IMR-90 (cell line): ENCODE results near the gene DISC1. TPM values are rescaled to one million over a fixed set of nuclear protein-coding genes. Genes with fewer than 3 reads are reported as not detected.

Source experiments
- ATAC-seq: fragments of 200-7000 bp; cut with Tn5 transposase; 2 replicates; pipeline ENCODE4 v1.9.1; 2020; ENCODE audit warnings: low read depth, mild to moderate bottlenecking, moderate library complexity
- BruUV-seq: library from RNA; stranded (reverse); fragments of 400-500 nt; replicated peaks from 2 replicates; lab custom pipeline; 2021; lab: Mats Ljungman, UMichigan
- CTCF ChIA-PET: fragments of 300-600 bp; formaldehyde crosslinking; extraction: SDS; loops from one replicate; lab custom pipeline; 2021; ENCODE audit warnings: antibody characterized with exemption; lab: Yijun Ruan, JAX
- POLR2A ChIA-PET: fragments of 300-600 bp; sonication (Branson Sonifier 250); formaldehyde crosslinking; loops from one replicate; lab custom pipeline; 2022; ENCODE audit warnings: antibody characterized with exemption; ENCODE audit not compliant: unreplicated experiment; lab: Charles Lee
- DNase-seq: peaks from one replicate; pipeline ENCODE4 v3.0.0; 2013
- H2AFZ ChIP-seq: replicated peaks from 2 replicates; pipeline ENCODE3; 2013; ENCODE audit warnings: low read length, mild to moderate bottlenecking; ENCODE audit not compliant: poor library complexity
- H2AK5ac ChIP-seq: 2 replicates; pipeline ENCODE4 v1.6.1; 2013; ENCODE audit warnings: low read depth, low read length, inconsistent platforms
- H2AK9ac ChIP-seq: replicated peaks from 2 replicates; pipeline ENCODE3; 2013; ENCODE audit warnings: mild to moderate bottlenecking, low read depth, low read length, moderate library complexity; ENCODE audit not compliant: poor library complexity
- H2BK120ac ChIP-seq: 2 replicates; pipeline ENCODE4 v1.6.1; 2013; ENCODE audit warnings: low read depth, low read length, inconsistent platforms
- H2BK15ac ChIP-seq: 3 replicates; pipeline ENCODE4 v1.6.1; 2013; ENCODE audit warnings: low read depth, low read length, inconsistent platforms
- H2BK20ac ChIP-seq: 2 replicates; pipeline ENCODE4 v1.6.1; 2013; ENCODE audit warnings: low read depth, mild to moderate bottlenecking, inconsistent platforms, low read length, moderate library complexity
- H2BK5ac ChIP-seq: 2 replicates; pipeline ENCODE4 v1.6.1; 2013; ENCODE audit warnings: mild to moderate bottlenecking, low read depth, low read length, inconsistent platforms; ENCODE audit not compliant: poor library complexity, severe bottlenecking
- H3K14ac ChIP-seq: replicated peaks from 2 replicates; pipeline ENCODE4 v1.6.1; 2013; ENCODE audit warnings: low read depth, low read length, inconsistent platforms
- H3K18ac ChIP-seq: 2 replicates; pipeline ENCODE4 v1.6.1; 2013; ENCODE audit warnings: low read depth, low read length, control low read depth
- H3K23ac ChIP-seq: 2 replicates; pipeline ENCODE4 v1.6.1; 2013; ENCODE audit warnings: low read depth, low read length, inconsistent platforms
- H3K27ac ChIP-seq: 2 replicates; pipeline ENCODE4 v1.5.1; 2013; ENCODE audit warnings: mild to moderate bottlenecking, control low read depth, low read length; ENCODE audit not compliant: insufficient read depth
- H3K27me3 ChIP-seq: 2 replicates; pipeline ENCODE4 v1.6.1; 2013; ENCODE audit warnings: low read length; ENCODE audit not compliant: control insufficient read depth, insufficient read depth
- H3K36me3 ChIP-seq: 2 replicates; pipeline ENCODE4 v1.6.1; 2013; ENCODE audit warnings: low read length, mixed read lengths; ENCODE audit not compliant: control insufficient read depth, insufficient read depth
- H3K4ac ChIP-seq: 2 replicates; pipeline ENCODE4 v1.6.1; 2013; ENCODE audit warnings: low read depth, low read length, inconsistent platforms
- H3K4me1 ChIP-seq: 2 replicates; pipeline ENCODE4 v1.6.1; 2013; ENCODE audit warnings: low read length, mixed read lengths; ENCODE audit not compliant: control insufficient read depth, insufficient read depth
- H3K4me2 ChIP-seq: 2 replicates; pipeline ENCODE4 v1.6.1; 2013; ENCODE audit warnings: low read depth, mild to moderate bottlenecking, control low read depth, low read length, moderate library complexity
- H3K4me3 ChIP-seq: 2 replicates; pipeline ENCODE4 v1.5.1; 2013; ENCODE audit warnings: low read depth, mild to moderate bottlenecking, control low read depth, low read length, moderate library complexity; ENCODE audit not compliant: insufficient read depth
- H3K56ac ChIP-seq: 2 replicates; pipeline ENCODE4 v1.6.1; 2013; ENCODE audit warnings: low read length, inconsistent platforms; ENCODE audit not compliant: insufficient read depth; ENCODE audit errors: extremely low read depth
- H3K79me1 ChIP-seq, 2 experiments: 2 replicates each; pipeline ENCODE4 v1.6.1; 2013; ENCODE audit warnings: low read length in 2 of 2, inconsistent platforms in 1 of 2, low read depth in 1 of 2
- H3K9ac ChIP-seq: 2 replicates; pipeline ENCODE4 v1.6.1; 2013; ENCODE audit warnings: low read depth, low read length, control low read depth
- H3K9me1 ChIP-seq: 2 replicates; pipeline ENCODE4 v1.6.1; 2013; ENCODE audit warnings: low read length, inconsistent platforms; ENCODE audit not compliant: insufficient read depth
- H3K9me3 ChIP-seq: 2 replicates; pipeline ENCODE4 v1.6.1; 2013; ENCODE audit warnings: low read length; ENCODE audit not compliant: control insufficient read depth, insufficient read depth
- H4K20me1 ChIP-seq: 2 replicates; pipeline ENCODE4 v1.6.1; 2013; ENCODE audit warnings: low read length, inconsistent platforms; ENCODE audit not compliant: insufficient read depth
- H4K5ac ChIP-seq: 2 replicates; pipeline ENCODE4 v1.6.1; 2013; ENCODE audit warnings: mild to moderate bottlenecking, low read depth, low read length, control low read depth
- H4K8ac ChIP-seq, 2 experiments: 2 replicates each; pipeline ENCODE4 v1.6.1; 2013; ENCODE audit warnings: low read depth in 2 of 2, low read length in 2 of 2, control low read depth in 1 of 2, inconsistent platforms in 1 of 2
- H4K91ac ChIP-seq: 2 replicates; pipeline ENCODE4 v1.6.1; 2013; ENCODE audit warnings: low read depth, low read length, inconsistent platforms; ENCODE audit not compliant: insufficient read depth
- BHLHE40 ChIP-seq: fragments of 150-350 bp; IDR thresholded peaks from 2 replicates; pipeline ENCODE4 v1.6.1; 2016; ENCODE audit warnings: mild to moderate bottlenecking, low read depth, low read length
- CEBPB ChIP-seq: IDR thresholded peaks from 2 replicates; pipeline ENCODE4 v1.6.1; 2012; ENCODE audit warnings: low read depth, low read length, improper control_type of control experiment
- CHD1 ChIP-seq: IDR thresholded peaks from 2 replicates; pipeline ENCODE4 v1.6.1; 2012; ENCODE audit warnings: low read depth, low read length, improper control_type of control experiment
- MAFK ChIP-seq: IDR thresholded peaks from 2 replicates; pipeline ENCODE4 v1.6.1; 2012; ENCODE audit warnings: low read depth, low read length, improper control_type of control experiment
- MAZ ChIP-seq: IDR thresholded peaks from 2 replicates; pipeline ENCODE4 v1.6.1; 2012; ENCODE audit warnings: low read depth, mild to moderate bottlenecking, low read length, improper control_type of control experiment, moderate library complexity, borderline replicate concordance
- MXI1 ChIP-seq: IDR thresholded peaks from 2 replicates; pipeline ENCODE4 v1.6.1; 2012; ENCODE audit warnings: low read depth, mild to moderate bottlenecking, low read length, moderate library complexity, borderline replicate concordance
- NFE2L2 ChIP-seq: fragments of 150-350 bp; IDR thresholded peaks from 2 replicates; pipeline ENCODE4 v1.6.1; 2016; ENCODE audit warnings: low read depth, mild to moderate bottlenecking, low read length
- POLR2A ChIP-seq: IDR thresholded peaks from 2 replicates; pipeline ENCODE4 v1.6.1; 2012; ENCODE audit warnings: mild to moderate bottlenecking, low read depth, low read length
- RAD21 ChIP-seq: IDR thresholded peaks from 2 replicates; pipeline ENCODE4 v1.6.1; 2012; ENCODE audit warnings: low read length, improper control_type of control experiment
- RCOR1 ChIP-seq: IDR thresholded peaks from 2 replicates; pipeline ENCODE4 v1.6.1; 2012; ENCODE audit warnings: mild to moderate bottlenecking, low read length, improper control_type of control experiment; ENCODE audit not compliant: insufficient replicate concordance
- RFX5 ChIP-seq: IDR thresholded peaks from 2 replicates; pipeline ENCODE4 v1.8.0; 2012; ENCODE audit warnings: low read depth, mild to moderate bottlenecking, low read length, moderate library complexity
- SMC3 ChIP-seq: fragments of 150-350 bp; IDR thresholded peaks from 2 replicates; pipeline ENCODE4 v1.6.1; 2016; ENCODE audit warnings: low read depth, mild to moderate bottlenecking, antibody characterized with exemption, low read length, moderate library complexity
- WGBS, 2 experiments: methylation state at CpG; one replicate each; pipeline versions ENCODE4 v1.1.5 to v1.1.7; 2013; ENCODE audit warnings: missing lambda C conversion rate in 2 of 2; ENCODE audit not compliant: insufficient read length in 1 of 2; ENCODE audit errors: extremely low coverage in 2 of 2; 5-methylcytosine and 5-hydroxymethylcytosine counted together
- dilution Hi-C: fragments of 300-500 bp; cut with HindIII; formaldehyde crosslinking; loops from one replicate; pipeline ENCODE4 v1.14.3; 2018; ENCODE audit warnings: low sequenced_read_pairs; ENCODE audit not compliant: unreplicated experiment
- in situ Hi-C: fragments of 300-500 bp; cut with MboI; formaldehyde crosslinking; loops from 3 replicates; pipeline ENCODE4 v1.14.3; 2019; ENCODE audit warnings: low sequenced_read_pairs, inconsistent platforms, mixed read lengths
- intact Hi-C: fragments of 100-400 bp; cut with micrococcal nuclease; formaldehyde crosslinking; loops from 2 replicates; pipeline ENCODE4 v1.10.0; 2022
- polyA plus RNA-seq, 3 experiments: library from polyadenylated mRNA; depleted of rRNA; stranded (reverse); fragments of >200 nt; gene quantifications; 2 replicates each; pipeline ENCODE4 v1.2.3, GENCODE V29; 2012; ENCODE audit warnings: low replicate concordance in 1 of 3
- total RNA-seq: library from RNA; depleted of rRNA; stranded (reverse); fragments of >200 nt; gene quantifications from 2 replicates; pipeline ENCODE4 v1.2.3, GENCODE V29; 2012
- TF ChIP-seq, protein P1 (sequence below): fragments of 150-350 bp; IDR thresholded peaks from 2 replicates; pipeline ENCODE4 v1.6.1; 2017; ENCODE audit warnings: mild to moderate bottlenecking, antibody characterized with exemption, low read length, low read depth
- TF ChIP-seq, protein P2 (sequence below): conservative IDR thresholded peaks from 2 replicates; pipeline ENCODE4 v1.5.1; 2012; ENCODE audit warnings: mild to moderate bottlenecking, low read depth, low read length, improper control_type of control experiment

DISC1 gene
- total and polyA plus RNA-seq, 2 of the 4 experiments (the other 2 are of a cell fraction): 2.2 to 7.0 TPM

DNA sequence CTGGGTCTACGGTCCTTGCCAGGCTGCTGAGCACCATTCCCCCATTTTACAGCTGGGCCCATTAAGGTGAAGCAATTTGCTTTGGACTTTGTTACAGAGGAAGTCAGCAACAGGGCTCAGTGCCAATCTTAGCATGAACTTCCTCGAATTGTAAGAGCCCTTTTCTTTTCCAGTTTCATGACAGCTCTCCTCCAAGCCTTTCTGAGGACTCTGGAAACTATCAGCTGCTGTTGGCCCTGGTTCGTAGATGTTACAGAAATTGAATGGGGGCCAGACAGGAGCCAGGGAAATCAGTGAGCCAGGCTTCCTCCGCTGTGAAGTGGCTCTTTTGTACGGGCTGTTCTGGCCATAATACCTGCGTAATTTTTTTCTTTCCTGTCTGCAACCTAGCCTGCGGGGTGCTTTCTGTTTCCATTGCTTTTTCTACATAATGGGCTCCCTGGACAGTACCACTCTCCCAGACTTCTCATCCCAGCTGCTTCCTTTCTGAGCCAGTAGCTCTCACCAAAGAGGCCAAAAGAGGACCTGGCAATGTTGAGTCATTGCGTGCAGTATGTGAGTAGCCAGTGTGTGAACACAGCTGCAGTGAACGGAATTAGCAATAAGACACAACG, 386.3 kb downstream of the DISC1 start (continued):
- TF ChIP-seq, protein P1, sequence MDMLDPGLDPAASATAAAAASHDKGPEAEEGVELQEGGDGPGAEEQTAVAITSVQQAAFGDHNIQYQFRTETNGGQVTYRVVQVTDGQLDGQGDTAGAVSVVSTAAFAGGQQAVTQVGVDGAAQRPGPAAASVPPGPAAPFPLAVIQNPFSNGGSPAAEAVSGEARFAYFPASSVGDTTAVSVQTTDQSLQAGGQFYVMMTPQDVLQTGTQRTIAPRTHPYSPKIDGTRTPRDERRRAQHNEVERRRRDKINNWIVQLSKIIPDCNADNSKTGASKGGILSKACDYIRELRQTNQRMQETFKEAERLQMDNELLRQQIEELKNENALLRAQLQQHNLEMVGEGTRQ: no peak

- Histone ChIP-seq H3K27me3 (no peaks in the 10 kb centered on the region), H3K9me1 (peaks cover 4% of the 10 kb centered on the region), H3K27ac (no peak overlapping the region), H2BK20ac (no peak overlapping the region), H4K91ac (no peak overlapping the region), H3K23ac (no peak overlapping the region), H3K56ac (no peak overlapping the region), H3K4me2 (no peak overlapping the region), H3K14ac (no peak overlapping the region), H2BK120ac (no peak overlapping the region), H3K36me3 (no peaks in the 10 kb centered on the region), H4K20me1 (no peaks in the 10 kb centered on the region), H4K8ac (no peak overlapping the region), H3K9ac (no peak overlapping the region), H3K4me3 (no peak overlapping the region), H2BK15ac (no peak overlapping the region), H2AK5ac (no peak overlapping the region), H3K79me1 (no peaks in the 10 kb centered on the region), H3K4ac (peak overlapping the region; percentile 24; the same call in 1 of the 2 replicates), H3K9me3 (no peaks in the 10 kb centered on the region), H3K18ac (no peak overlapping the region), H2AFZ (no peak overlapping the region), H4K5ac (no peak overlapping the region), H2AK9ac (no peak overlapping the region), H2BK5ac (no peak overlapping the region), H3K4me1 (peaks cover 16% of the 10 kb centered on the region)
- no CpG with 5 or more reads among the region's 4 CpGs for WGBS, 2 experiments
- intact Hi-C loops: loop anchor here (10.0 kb wide), 1 partner anchor 610 kb away; no protein-coding TSS in a partner anchor
- in situ Hi-C loops: loop anchor here (10.0 kb wide), 1 partner anchor 600 kb away; no protein-coding TSS in a partner anchor
- dilution Hi-C loops: no loop called here
- BruUV-seq: no TSS peak
- ChIA-PET POLR2A (no interaction called here), CTCF (no interaction called here)
- ATAC-seq (no peak), DNase-seq (no peak)
- TF ChIP-seq BHLHE40: no peak
- TF ChIP-seq NFE2L2: no peak
- no peak for TF ChIP-seq MAFK
- TF ChIP-seq, protein P2, sequence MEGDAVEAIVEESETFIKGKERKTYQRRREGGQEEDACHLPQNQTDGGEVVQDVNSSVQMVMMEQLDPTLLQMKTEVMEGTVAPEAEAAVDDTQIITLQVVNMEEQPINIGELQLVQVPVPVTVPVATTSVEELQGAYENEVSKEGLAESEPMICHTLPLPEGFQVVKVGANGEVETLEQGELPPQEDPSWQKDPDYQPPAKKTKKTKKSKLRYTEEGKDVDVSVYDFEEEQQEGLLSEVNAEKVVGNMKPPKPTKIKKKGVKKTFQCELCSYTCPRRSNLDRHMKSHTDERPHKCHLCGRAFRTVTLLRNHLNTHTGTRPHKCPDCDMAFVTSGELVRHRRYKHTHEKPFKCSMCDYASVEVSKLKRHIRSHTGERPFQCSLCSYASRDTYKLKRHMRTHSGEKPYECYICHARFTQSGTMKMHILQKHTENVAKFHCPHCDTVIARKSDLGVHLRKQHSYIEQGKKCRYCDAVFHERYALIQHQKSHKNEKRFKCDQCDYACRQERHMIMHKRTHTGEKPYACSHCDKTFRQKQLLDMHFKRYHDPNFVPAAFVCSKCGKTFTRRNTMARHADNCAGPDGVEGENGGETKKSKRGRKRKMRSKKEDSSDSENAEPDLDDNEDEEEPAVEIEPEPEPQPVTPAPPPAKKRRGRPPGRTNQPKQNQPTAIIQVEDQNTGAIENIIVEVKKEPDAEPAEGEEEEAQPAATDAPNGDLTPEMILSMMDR: no peak
- no peak for TF ChIP-seq RAD21
- TF ChIP-seq, protein P1: no peak
- no peak for TF ChIP-seq MXI1
- no peak for TF ChIP-seq CEBPB
- TF ChIP-seq POLR2A: no peak
- no peak for TF ChIP-seq SMC3
- no peak for TF ChIP-seq RCOR1
- no peak for TF ChIP-seq MAZ
- no peak for TF ChIP-seq CHD1
- TF ChIP-seq RFX5: no peak
Measured at GRCh38 chr1:232014941-232015340, 388.4 kb downstream of the DISC1 start.
